K562 (cell line): ENCODE measurements around the gene FCAMR. TPM values are rescaled to one million over a fixed set of nuclear protein-coding genes. Genes with fewer than 3 reads are reported as not detected.

Experiments
- ATAC-seq: fragments of 200-7000 bp; cut with Tn5 transposase; 3 replicates; pipeline ENCODE4 v1.9.1; 2020; ENCODE audit warnings: moderate library complexity
- BruUV-seq: library from RNA; stranded (reverse); fragments of 400-500 nt; replicated peaks from 2 replicates; lab custom pipeline; 2021; lab: Mats Ljungman, UMichigan
- CTCF ChIA-PET: fragments of 300-600 bp; formaldehyde crosslinking; extraction: SDS; loops from one replicate; lab custom pipeline; 2021; ENCODE audit warnings: low intra/inter-chr PET ratio; lab: Yijun Ruan, JAX
- POLR2A ChIA-PET: fragments of 300-600, 350-650 bp; sonication (Branson Sonifier 250); formaldehyde crosslinking; extraction: SDS; loops from one replicate; lab custom pipeline; 2021; ENCODE audit warnings: antibody characterized with exemption, inconsistent platforms; lab: Yijun Ruan, JAX
- DNase-seq, 4 experiments: peaks; one replicate each; pipeline versions ENCODE4 v3.0.0 to v3.0.0-alpha.2; 2011 to 2018; ENCODE audit warnings: low spot score in 3 of 4, mixed read lengths in 3 of 4; ENCODE audit errors: extremely low read depth in 1 of 4
- FAIRE-seq: peaks from 2 replicates; lab custom pipeline; 2011; peaks lifted over from hg19 to GRCh38; lab: Jason Lieb, UNC
- H2AFZ ChIP-seq: 2 replicates; pipeline ENCODE4 v1.6.0; 2011; ENCODE audit warnings: low read depth, low read length, control low read depth, inconsistent platforms
- H3K27ac ChIP-seq: fragments of 200-600 bp; 3 replicates; pipeline ENCODE4 v1.8.0; 2011; ENCODE audit warnings: low read depth, mild to moderate bottlenecking, control low read depth, inconsistent platforms, low read length, moderate library complexity, mixed read lengths; ENCODE audit errors: extremely low read depth
- H3K27me3 ChIP-seq, 2 experiments: fragments of 300-600 bp in 1 of 2; 2 replicates in 1 of 2; 3 replicates in 1 of 2; pipeline versions ENCODE4 v1.6.0 to v1.8.0; 2011; ENCODE audit warnings: inconsistent platforms in 2 of 2, low read length in 2 of 2, mild to moderate bottlenecking in 1 of 2, mixed read lengths in 1 of 2, moderate library complexity in 1 of 2; ENCODE audit not compliant: control insufficient read depth in 2 of 2, insufficient read depth in 2 of 2
- H3K36me3 ChIP-seq: fragments of 300-600 bp; 3 replicates; pipeline ENCODE4 v1.8.0; 2011; ENCODE audit warnings: mild to moderate bottlenecking, low read length, inconsistent platforms; ENCODE audit not compliant: control insufficient read depth, insufficient read depth
- H3K4me1 ChIP-seq, 2 experiments: fragments of 200-600 bp in 1 of 2; replicated peaks in 1 of 2; 2 replicates in 1 of 2; 3 replicates in 1 of 2; pipeline versions ENCODE4 v1.5.1 to v1.8.0; 2011; ENCODE audit warnings: inconsistent platforms in 2 of 2, low read length in 2 of 2, mild to moderate bottlenecking in 1 of 2, mixed read lengths in 1 of 2, moderate library complexity in 1 of 2; ENCODE audit not compliant: control insufficient read depth in 2 of 2, insufficient read depth in 2 of 2
- H3K4me2 ChIP-seq: 2 replicates; pipeline ENCODE4 v1.6.1; 2011; ENCODE audit warnings: low read length, control low read depth, inconsistent platforms, mixed read lengths; ENCODE audit not compliant: insufficient read depth
- H3K4me3 ChIP-seq: fragments of 200-600 bp; sonication (generic), shearing (Covaris generic); 2 replicates; pipeline ENCODE4 v1.5.1; 2016; ENCODE audit warnings: control low read depth, inconsistent platforms
- H3K79me2 ChIP-seq: fragments of 200-600 bp; 3 replicates; pipeline ENCODE4 v1.8.0; 2011; ENCODE audit warnings: low read length, inconsistent platforms; ENCODE audit not compliant: control insufficient read depth, insufficient read depth
- H3K9ac ChIP-seq, 2 experiments: 2 replicates each; pipeline versions ENCODE4 v1.6.0 to v1.6.1; 2011; ENCODE audit warnings: low read depth in 2 of 2, low read length in 2 of 2, control low read depth in 1 of 2, inconsistent platforms in 1 of 2, mild to moderate bottlenecking in 1 of 2, mixed read lengths in 1 of 2; ENCODE audit not compliant: insufficient read depth in 1 of 2
- H3K9me1 ChIP-seq: one replicate; pipeline ENCODE4 v1.6.0; 2011; ENCODE audit warnings: inconsistent platforms, mild to moderate bottlenecking, low read length, moderate library complexity; ENCODE audit not compliant: control insufficient read depth, insufficient read depth
- H3K9me3 ChIP-seq: replicated peaks from 2 replicates; pipeline ENCODE4 v1.5.1; 2011; ENCODE audit warnings: low read depth, low read length, inconsistent platforms; ENCODE audit not compliant: control insufficient read depth, insufficient read depth
- H4K20me1 ChIP-seq: replicated peaks from 2 replicates; pipeline ENCODE4 v1.6.1; 2011; ENCODE audit warnings: low read length, inconsistent platforms, mixed read lengths; ENCODE audit not compliant: control insufficient read depth, insufficient read depth
- CBX5 ChIP-seq: IDR thresholded peaks from 2 replicates; pipeline ENCODE4 v1.6.1; 2014; ENCODE audit warnings: low read depth, borderline replicate concordance
- ERF ChIP-seq: fragments of 450-650 bp; formaldehyde crosslinking; IDR thresholded peaks from 2 replicates; pipeline ENCODE4 v1.4.0; 2020; ENCODE audit warnings: mild to moderate bottlenecking, mixed read lengths
- FIP1L1 ChIP-seq: fragments of 200-400 bp; formaldehyde crosslinking; IDR thresholded peaks from 2 replicates; pipeline ENCODE4 v1.6.1; 2018; ENCODE audit warnings: mild to moderate bottlenecking, low read depth, low read length; ENCODE audit not compliant: poor library complexity, severe bottlenecking
- ILK ChIP-seq: fragments of 450-650 bp; IDR thresholded peaks from 2 replicates; pipeline ENCODE4 v1.6.1; 2016; ENCODE audit warnings: missing genetic modification characterization, low read depth, mild to moderate bottlenecking, missing compliant biosample characterization, moderate library complexity, borderline replicate concordance
- JUND ChIP-seq, 2 experiments: IDR thresholded peaks; 2 replicates in 1 of 2; 3 replicates in 1 of 2; pipeline ENCODE4 v1.6.1; 2011; ENCODE audit warnings: borderline replicate concordance in 2 of 2, low read depth in 2 of 2, low read length in 2 of 2, improper control_type of control experiment in 1 of 2, missing biosample characterization in 1 of 2, missing genetic modification characterization in 1 of 2, missing genetic modification reagents in 1 of 2
- NFXL1 ChIP-seq: fragments of 450-650 bp; formaldehyde crosslinking; IDR thresholded peaks from 2 replicates; pipeline ENCODE4 v1.4.0; 2021; ENCODE audit warnings: mild to moderate bottlenecking
- RAD21 ChIP-seq, 2 experiments: fragments of 250-450 bp in 1 of 2; fragments of 450-650 bp in 1 of 2; sonication (Bioruptor Pico) in 1 of 2; formaldehyde crosslinking in 1 of 2; IDR thresholded peaks in 1 of 2; conservative IDR thresholded peaks in 1 of 2; 2 replicates each; pipeline versions ENCODE4 v1.4.0 to v1.8.0; 2020 to 2022; ENCODE audit warnings: mild to moderate bottlenecking in 2 of 2, moderate library complexity in 1 of 2
- RBBP5 ChIP-seq: fragments of 200-600 bp; sonication (generic); IDR thresholded peaks from 2 replicates; pipeline ENCODE4 v1.6.1; 2012; ENCODE audit warnings: borderline replicate concordance, mild to moderate bottlenecking, low read length, control low read depth, inconsistent platforms; ENCODE audit not compliant: insufficient read depth, poor library complexity, severe bottlenecking
- SLC30A9 ChIP-seq: fragments of 250-450 bp; sonication (Bioruptor Pico); IDR thresholded peaks from 2 replicates; pipeline ENCODE4 v1.8.0; 2022; ENCODE audit warnings: mild to moderate bottlenecking, moderate library complexity
- STAG1 ChIP-seq: sonication (generic); formaldehyde crosslinking; IDR thresholded peaks from 2 replicates; pipeline ENCODE4 v1.5.0; 2020; ENCODE audit warnings: missing genetic modification reagents, borderline replicate concordance
- STAT5A ChIP-seq: IDR thresholded peaks from 2 replicates; pipeline ENCODE4 v1.6.1; 2012; ENCODE audit warnings: low read length, inconsistent platforms, borderline replicate concordance
- ZKSCAN1 ChIP-seq: fragments of 150-350 bp; IDR thresholded peaks from 2 replicates; pipeline ENCODE4 v1.6.1; 2016; ENCODE audit warnings: low read depth, low read length
- ZNF436 ChIP-seq: fragments of 250-450, 450-650 bp; sonication (Bioruptor Pico); formaldehyde crosslinking; IDR thresholded peaks from 2 replicates; pipeline ENCODE4 v1.7.0; 2020; ENCODE audit warnings: mild to moderate bottlenecking
- WGBS: fragments of 100-300 bp; shearing (Covaris generic); methylation state at CpG from one replicate; pipeline ENCODE4 v1.1.6; 2016; ENCODE audit warnings: low coverage, mixed read lengths; ENCODE audit not compliant: insufficient coverage; ENCODE audit errors: missing lambda C conversion rate; 5-methylcytosine and 5-hydroxymethylcytosine counted together
- in situ Hi-C: fragments of 300-500 bp; cut with MboI; formaldehyde crosslinking; loops from 4 replicates; pipeline ENCODE4 v1.15.0; 2018; ENCODE audit warnings: inconsistent platforms, mixed read lengths
- intact Hi-C: fragments of 100-400 bp; cut with micrococcal nuclease; formaldehyde crosslinking; loops from 2 replicates; pipeline ENCODE4 v1.14.2; 2022
- polyA plus RNA-seq, 8 experiments: library from polyadenylated mRNA; depleted of rRNA in 4 of 8; stranded (reverse) in 5 of 8; unstranded in 3 of 8; fragments of >200 nt; fragmentation: Nextera tagmentation in 2 of 8; fragmentation: Illumina TruSeq in 1 of 8; extraction: Ambion mirVana in 2 of 8; extraction: Trizol in 1 of 8; gene quantifications; 2 replicates each; pipeline versions ENCODE4 v1.2.1 to v1.2.3, GENCODE V29; 2011 to 2014; ENCODE audit warnings: inconsistent platforms in 1 of 8, missing spikeins in 1 of 8
- total RNA-seq, 7 experiments: library from RNA; depleted of rRNA in 6 of 7; stranded (reverse); fragments of >200 nt in 6 of 7; fragmentation: Illumina TruSeq in 2 of 7; extraction: Trizol in 2 of 7; gene quantifications; 2 replicates each; pipeline versions ENCODE4 v1.2.1 to v1.2.3, GENCODE V29; 2011 to 2021; ENCODE audit warnings: low replicate concordance in 1 of 7
- TF ChIP-seq, protein P1 (sequence below), 2 experiments: fragments of 450-650 bp; IDR thresholded peaks; 2 replicates each; pipeline ENCODE4 v1.6.1; 2018; ENCODE audit warnings: mild to moderate bottlenecking in 2 of 2, low read depth in 1 of 2; ENCODE audit not compliant: partially characterized antibody in 2 of 2
- TF ChIP-seq, protein P2 (sequence below), 2 experiments: fragments of 450-650 bp in 1 of 2; sonication (generic) in 1 of 2; formaldehyde crosslinking in 1 of 2; IDR thresholded peaks in 1 of 2; conservative IDR thresholded peaks in 1 of 2; 2 replicates each; pipeline versions ENCODE4 v1.6.1 to v1.8.1; 2016 to 2023; ENCODE audit warnings: mild to moderate bottlenecking in 2 of 2, moderate library complexity in 2 of 2, inconsistent platforms in 1 of 2, missing genetic modification reagents in 1 of 2

Gene FCAMR
- total and polyA plus RNA-seq, 9 of the 15 experiments (the other 6 are each of a cell fraction or from before 2014, with no cell fraction given): not detected

DNA sequence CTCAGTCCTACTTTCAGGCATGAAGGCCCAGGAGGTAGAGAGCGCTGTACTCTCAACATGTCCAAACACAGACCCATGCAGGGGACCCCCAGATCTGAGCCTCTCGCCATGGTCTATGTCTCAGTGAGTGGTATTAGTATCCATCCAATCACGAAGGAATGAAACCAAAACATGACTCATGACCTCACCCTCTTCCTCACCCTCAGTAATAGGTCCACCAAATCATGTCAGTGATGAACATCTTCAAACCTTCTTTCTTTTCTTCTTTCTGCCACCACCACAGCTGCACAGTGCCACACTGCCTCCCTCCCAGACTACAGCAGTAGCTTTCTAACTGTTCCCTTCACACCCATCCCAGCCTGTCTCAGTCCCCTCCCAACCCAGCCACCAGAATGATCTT is 45.5 kb upstream of the FCAMR start:
- no peak overlapping the region for H3K27ac ChIP-seq
- H3K79me2 ChIP-seq: no peaks in the 10 kb centered on the region
- H3K4me3 ChIP-seq: no peak overlapping the region
- WGBS: 64% methylated on average over 3 of the region's 3 CpGs
- no peak for TF ChIP-seq CBX5
- TF ChIP-seq STAG1: no peak
- no peak for TF ChIP-seq SLC30A9 (CRISPR knock-in tag)
- TF ChIP-seq RAD21 (CRISPR knock-in tag; conservative IDR thresholded peaks at IDR 0.05 in 1 of 2, IDR thresholded peaks at IDR 0.05 in 1 of 2): no peak
- TF ChIP-seq, protein P1, sequence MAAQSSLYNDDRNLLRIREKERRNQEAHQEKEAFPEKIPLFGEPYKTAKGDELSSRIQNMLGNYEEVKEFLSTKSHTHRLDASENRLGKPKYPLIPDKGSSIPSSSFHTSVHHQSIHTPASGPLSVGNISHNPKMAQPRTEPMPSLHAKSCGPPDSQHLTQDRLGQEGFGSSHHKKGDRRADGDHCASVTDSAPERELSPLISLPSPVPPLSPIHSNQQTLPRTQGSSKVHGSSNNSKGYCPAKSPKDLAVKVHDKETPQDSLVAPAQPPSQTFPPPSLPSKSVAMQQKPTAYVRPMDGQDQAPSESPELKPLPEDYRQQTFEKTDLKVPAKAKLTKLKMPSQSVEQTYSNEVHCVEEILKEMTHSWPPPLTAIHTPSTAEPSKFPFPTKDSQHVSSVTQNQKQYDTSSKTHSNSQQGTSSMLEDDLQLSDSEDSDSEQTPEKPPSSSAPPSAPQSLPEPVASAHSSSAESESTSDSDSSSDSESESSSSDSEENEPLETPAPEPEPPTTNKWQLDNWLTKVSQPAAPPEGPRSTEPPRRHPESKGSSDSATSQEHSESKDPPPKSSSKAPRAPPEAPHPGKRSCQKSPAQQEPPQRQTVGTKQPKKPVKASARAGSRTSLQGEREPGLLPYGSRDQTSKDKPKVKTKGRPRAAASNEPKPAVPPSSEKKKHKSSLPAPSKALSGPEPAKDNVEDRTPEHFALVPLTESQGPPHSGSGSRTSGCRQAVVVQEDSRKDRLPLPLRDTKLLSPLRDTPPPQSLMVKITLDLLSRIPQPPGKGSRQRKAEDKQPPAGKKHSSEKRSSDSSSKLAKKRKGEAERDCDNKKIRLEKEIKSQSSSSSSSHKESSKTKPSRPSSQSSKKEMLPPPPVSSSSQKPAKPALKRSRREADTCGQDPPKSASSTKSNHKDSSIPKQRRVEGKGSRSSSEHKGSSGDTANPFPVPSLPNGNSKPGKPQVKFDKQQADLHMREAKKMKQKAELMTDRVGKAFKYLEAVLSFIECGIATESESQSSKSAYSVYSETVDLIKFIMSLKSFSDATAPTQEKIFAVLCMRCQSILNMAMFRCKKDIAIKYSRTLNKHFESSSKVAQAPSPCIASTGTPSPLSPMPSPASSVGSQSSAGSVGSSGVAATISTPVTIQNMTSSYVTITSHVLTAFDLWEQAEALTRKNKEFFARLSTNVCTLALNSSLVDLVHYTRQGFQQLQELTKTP (IDR thresholded peaks at IDR 0.05; ENCODE audit: low read depth in 1 of 2, partially characterized antibody in 2 of 2): no peak
- TF ChIP-seq ILK (tag): no peak
- TF ChIP-seq STAT5A: no peak
- TF ChIP-seq NFXL1: no peak
- no peak for TF ChIP-seq ZNF436 (CRISPR knock-in tag)
- TF ChIP-seq ZKSCAN1: no peak
- TF ChIP-seq ERF (CRISPR knock-in tag): no peak
- no peak for TF ChIP-seq FIP1L1
- TF ChIP-seq, protein P2, sequence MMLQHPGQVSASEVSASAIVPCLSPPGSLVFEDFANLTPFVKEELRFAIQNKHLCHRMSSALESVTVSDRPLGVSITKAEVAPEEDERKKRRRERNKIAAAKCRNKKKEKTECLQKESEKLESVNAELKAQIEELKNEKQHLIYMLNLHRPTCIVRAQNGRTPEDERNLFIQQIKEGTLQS (IDR thresholded peaks at IDR 0.05): peak; percentile 61; the same call in 1 of the 2 replicates
- TF ChIP-seq, protein P2 (CRISPR knock-in tag; conservative IDR thresholded peaks at IDR 0.05): no peak
- TF ChIP-seq JUND (IDR thresholded peaks at IDR 0.05; ENCODE audit: borderline replicate concordance, low read depth, low read length): no peak
- 0 out of 3 replicates have a peak, but pooled peaks have one; percentile 8 for TF ChIP-seq JUND (tag; IDR thresholded peaks at IDR 0.05; ENCODE audit: borderline replicate concordance, low read depth, low read length)
- TF ChIP-seq RBBP5: no peak
- peaks cover 3% of the 10 kb centered on the region; the same call in 1 of the 2 replicates for H3K9me3 ChIP-seq
- ATAC-seq (no peak), FAIRE-seq (no peak), DNase-seq (no peak)
- H3K9ac ChIP-seq: no peak overlapping the region
- H3K36me3 ChIP-seq: no peaks in the 10 kb centered on the region
- BruUV-seq: no TSS peak
- POLR2A ChIA-PET: interaction anchor here (1.4 kb wide), 1 partner anchor 56 kb away, joined by 3 read pairs; no protein-coding TSS in a partner anchor
- peak overlapping the region; percentile 9; the same call in 1 of the 2 replicates for H2AFZ ChIP-seq
- peaks cover 5% of the 10 kb centered on the region for H3K9me1 ChIP-seq
- intact Hi-C loops: no loop called here
- peaks cover 38 to 59% of the 10 kb centered on the region in 2 experiments for H3K4me1 ChIP-seq
- no peaks in the 10 kb centered on the region for H3K27me3 ChIP-seq
- in situ Hi-C loops: no loop called here
- CTCF ChIA-PET: no interaction called here
- H4K20me1 ChIP-seq: no peaks in the 10 kb centered on the region
- no peak overlapping the region for H3K4me2 ChIP-seq
